HT-29 (cell line): ENCODE measurements around the gene DERL2. TPM values are rescaled to one million over a fixed set of nuclear protein-coding genes. Genes with fewer than 3 reads are reported as not detected.

Source experiments
- DNase-seq: peaks from one replicate; pipeline ENCODE4 v3.0.0-alpha.2; 2015; ENCODE audit warnings: low spot score
- total RNA-seq: library from RNA; depleted of rRNA; stranded (reverse); fragments of >200 nt; shearing (Covaris generic); gene quantifications from 2 replicates; pipeline ENCODE4 v1.2.3, GENCODE V29; 2014; rRNA removed

Gene DERL2
- 12.0 and 18.3 TPM in 2 replicates for total RNA-seq

- peak; percentile 9 for DNase-seq
Measured at GRCh38 chr17:5485270-5486205, at the start of gene DERL2. TSS of gene DERL2 (minus strand) at chr17:5486178. CDS start at chr17:5486161, 17 bp downstream.

DNA sequence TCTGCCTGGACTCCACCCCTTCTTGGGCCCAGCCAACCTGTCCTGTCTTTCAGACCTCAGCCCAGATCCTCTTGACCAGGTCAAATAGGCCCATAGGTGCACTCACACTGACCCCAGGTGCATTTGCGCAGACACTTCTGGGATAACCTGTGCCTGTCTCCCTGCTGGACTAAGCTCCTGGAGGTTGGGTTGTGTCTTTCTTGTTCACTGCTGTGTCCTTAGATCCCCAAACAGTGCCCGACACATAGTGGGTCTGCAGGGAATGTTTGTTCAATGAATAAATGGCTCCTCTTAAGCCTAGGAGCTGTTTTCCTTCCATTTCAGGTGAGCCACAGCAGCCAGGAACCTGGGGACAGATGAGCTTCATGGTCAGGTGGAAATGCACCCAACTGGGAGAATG, 49.5 kb upstream of the DERL2 start:
- DNase-seq, result no peak

DNA sequence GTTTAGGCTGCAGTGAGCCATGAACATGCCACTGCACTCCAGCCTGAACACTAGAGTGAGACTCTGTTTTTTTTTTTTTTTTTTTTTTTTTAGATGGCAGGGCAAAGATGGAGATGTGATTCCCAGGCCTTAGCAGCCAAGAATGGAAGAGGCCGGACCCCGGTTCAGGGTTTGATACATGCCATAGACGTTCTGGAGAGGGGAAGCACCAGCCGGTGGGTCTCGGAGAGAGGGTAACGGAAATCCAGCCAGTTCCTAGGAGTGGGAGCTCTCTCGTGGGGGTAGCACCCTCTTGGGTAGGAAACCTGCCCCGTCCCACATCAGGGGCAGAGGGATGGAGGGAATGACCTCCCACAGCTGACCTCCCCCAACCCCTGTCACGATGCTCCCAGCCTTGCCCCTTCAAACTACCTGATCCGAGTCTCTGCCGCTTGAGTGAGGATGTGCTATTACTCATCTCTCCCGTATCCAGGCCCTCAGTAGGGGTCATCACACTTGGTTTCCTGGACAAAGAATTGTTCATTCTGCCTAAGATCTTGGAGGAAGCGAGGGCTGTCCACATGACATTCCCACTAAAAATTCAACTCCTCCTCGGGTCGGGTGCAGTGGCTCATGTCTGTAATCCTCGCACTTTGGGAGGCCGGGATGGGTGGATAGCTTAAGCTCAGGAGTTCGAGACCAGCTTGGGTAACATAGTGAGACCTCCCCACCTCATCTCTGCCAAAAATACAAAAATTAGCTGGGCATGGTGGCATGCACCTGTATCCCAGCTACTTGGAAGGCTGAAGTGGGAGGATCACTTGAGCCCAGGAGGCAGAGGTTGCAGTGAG, 47.7 kb upstream of the DERL2 start:
- DNase-seq, result no peak

DNA sequence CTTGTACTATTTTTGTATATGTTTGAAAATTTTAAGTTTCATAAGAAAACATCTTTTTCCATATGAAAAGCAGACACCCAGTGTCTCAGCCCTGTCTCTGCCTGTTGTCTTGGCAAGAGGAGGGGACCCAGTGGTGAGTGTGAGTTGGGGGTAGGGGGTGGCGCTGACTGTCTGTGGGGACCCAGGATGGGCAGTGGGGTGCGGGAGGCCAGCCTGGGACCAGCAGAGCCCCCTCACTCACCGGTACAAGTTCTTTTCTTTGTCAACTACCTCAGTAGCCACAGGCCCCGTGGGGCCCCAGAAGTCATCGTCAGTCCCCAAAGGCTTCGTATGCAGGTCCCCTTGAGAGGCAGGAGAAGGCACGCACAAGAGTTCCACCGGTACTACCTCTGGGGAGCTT, 46.6 kb upstream of the DERL2 start:
- no peak for DNase-seq

- no peak for DNase-seq
Measured at GRCh38 chr17:5531085-5531418, 45.1 kb upstream of the DERL2 start.

- DNase-seq, result no peak
Measured at GRCh38 chr17:5530265-5531084, 44.5 kb upstream of the DERL2 start.

DNA sequence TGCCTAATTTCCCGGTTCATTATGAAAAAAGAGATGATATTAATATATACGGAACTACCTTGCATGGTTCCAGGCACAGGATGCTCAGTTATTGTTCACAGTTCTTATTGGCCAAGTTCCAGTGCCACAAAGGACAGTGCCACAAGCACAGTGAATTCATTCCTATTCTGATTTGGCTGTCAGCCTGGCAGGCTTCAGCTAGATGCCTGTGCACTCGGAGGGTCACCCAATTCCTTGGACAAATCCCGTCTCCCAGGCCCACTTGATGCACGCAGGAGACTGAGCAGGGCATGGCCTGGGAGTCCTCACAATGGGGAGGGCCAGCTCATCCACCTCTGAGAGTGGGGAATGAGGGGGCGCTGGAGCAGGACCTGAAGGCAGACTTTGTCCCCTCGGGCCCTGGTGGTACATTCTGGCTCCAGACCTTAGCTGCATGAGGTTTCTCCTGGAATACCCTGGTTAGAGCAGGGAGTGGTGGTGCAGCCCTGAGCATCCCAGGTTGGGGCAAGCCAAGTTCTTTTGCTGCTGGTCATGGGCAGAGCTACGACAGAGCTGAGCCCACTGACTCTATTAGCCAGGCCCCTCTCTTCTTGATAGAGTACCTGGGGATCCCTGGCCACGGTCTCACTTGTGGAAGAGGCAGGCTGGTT, 41.7 kb upstream of the DERL2 start:
- DNase-seq, result no peak

DNA sequence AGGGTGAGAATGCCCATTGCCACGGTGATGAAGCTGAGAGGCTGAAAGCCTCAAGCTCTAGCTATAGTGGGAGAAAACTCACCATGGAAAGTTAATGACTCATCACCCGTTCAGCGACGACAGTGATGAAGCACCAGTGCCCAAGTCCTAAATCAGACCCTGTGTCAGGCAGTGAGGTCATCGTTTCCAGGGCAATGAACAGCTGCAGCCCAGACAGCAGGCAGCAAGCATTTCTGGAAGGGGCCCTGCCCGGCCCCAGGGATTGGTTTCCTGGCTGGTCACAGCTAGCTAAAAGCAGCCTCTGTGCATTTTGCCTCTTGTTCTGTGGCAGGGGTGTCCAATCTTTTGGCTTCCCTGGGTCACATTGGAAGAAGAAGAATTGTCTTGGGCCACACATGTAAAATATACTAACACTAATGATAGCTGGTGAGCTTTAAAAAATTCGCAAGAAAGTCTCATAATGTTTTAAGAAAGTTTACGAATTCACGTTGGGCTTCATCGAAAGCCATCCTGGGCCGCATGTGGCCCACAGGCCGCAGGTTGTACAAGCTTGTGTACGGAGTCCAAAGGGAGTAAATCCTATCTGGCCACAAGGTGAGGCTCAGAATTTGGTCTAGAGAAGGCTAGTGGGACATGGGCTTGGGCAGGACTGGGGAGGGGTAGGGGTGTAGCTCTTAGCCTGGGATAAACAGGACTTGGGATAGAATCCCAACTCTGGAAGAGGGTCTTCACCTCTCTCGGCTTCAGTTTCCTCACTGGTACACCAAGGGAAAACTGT, 41.0 kb upstream of the DERL2 start:
- DNase-seq, result no peak

GRCh38 chr17:5523249-5523648, 37.3 kb upstream of the DERL2 start:
- no peak for DNase-seq

GRCh38 chr17:5522476-5522875, 36.5 kb upstream of the DERL2 start:
- DNase-seq, result no peak

GRCh38 chr17:5516060-5516792, 30.2 kb upstream of the DERL2 start:
- no peak for DNase-seq

- no peak for DNase-seq
Measured at GRCh38 chr17:5514976-5515375, 29.0 kb upstream of the DERL2 start.

- no peak for DNase-seq
Measured at GRCh38 chr17:5513628-5514027, 27.6 kb upstream of the DERL2 start.

GRCh38 chr17:5511401-5512225, 25.6 kb upstream of the DERL2 start:
- DNase-seq, result no peak

GRCh38 chr17:5510771-5511170, 24.8 kb upstream of the DERL2 start:
- DNase-seq, result no peak

GRCh38 chr17:5509482-5509881, 23.5 kb upstream of the DERL2 start:
- DNase-seq, result no peak

DNA sequence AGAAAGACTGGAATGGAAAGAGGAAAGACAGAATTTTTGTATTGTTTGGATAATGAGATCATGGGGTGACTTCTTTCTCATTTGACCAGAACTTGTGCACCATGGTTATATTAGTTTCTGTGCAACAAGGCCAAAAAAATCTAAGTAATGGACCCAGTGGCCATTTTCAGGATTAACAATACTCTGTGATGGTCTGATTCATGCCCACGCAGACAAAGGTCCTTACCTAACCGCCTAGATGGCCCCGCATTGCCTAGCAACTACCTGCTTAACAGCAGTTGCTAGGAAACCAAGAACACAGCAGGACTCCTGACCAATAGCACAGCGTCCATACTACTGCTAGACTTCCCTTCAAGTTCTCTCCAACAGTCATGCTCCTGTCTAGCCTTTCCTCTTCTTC, 22.8 kb upstream of the DERL2 start:
- DNase-seq, result no peak

DNA sequence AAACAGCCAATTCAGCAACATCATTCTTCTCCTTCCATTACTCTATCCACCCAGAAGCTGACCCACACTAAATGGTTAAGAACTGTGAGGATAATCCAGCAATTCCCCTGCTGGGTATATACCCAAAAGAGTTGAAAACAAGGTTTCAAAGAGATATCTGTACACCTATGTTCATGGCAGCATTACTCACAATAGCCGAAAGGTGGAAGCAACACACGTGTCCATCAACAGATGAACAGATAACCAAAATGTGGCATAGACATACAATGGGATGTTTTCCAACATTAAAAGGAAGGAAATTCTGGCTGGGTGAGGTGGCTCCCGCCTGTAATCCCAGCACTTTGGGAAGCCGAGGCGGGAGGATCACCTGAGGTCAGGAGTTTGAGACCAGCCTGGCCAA, 20.3 kb upstream of the DERL2 start:
- no peak for DNase-seq

DNA sequence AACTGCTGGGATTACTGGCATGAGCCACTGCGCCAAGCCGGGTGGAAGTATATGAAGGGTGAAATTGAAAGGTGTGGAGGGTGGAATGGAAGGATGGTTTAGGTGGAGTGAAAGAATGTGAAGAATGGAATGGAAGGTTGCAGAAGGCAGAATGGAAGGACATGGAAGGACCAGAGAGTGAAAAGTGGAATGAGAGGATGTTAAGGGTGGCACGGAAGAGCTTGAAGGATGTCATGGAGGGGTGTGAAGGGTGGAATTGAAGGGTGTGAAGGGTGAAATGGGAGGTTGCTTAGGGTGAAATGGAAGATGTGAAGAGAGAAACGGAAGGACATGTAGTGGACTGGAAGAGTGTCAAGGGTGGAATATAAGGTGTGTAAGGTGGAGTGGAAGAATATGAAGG, 16.6 kb upstream of the DERL2 start:
- DNase-seq, result no peak
